ENCODE measurements around the gene RPS6KA5. TPM values are rescaled to one million over a fixed set of nuclear protein-coding genes. Genes with fewer than 3 reads are reported as not detected.

The RPS6KA5 gene
- total and polyA plus RNA-seq, 9 of the 15 experiments (the other 6 are each of a cell fraction or from before 2014, with no cell fraction given) = 0.88 to 7.7 (median 4.7) TPM

DNA sequence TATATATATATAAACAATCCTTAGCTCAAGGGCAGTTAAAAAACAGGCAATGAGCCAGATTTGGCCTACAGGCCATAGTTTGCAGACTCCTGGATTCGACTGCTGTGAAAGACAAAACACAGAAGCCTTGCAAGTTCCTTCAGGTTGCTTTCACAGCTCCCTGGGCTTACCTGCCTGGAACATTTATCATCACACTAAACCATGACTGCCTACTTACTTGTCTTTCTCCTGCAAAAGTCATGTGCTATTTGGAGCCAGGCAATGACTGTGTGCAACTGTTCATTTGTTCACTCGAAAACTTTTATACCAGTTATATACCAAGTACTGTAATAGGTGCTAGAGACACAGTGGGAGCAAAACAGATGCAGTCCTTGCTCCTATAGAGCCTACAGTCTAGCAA is 2.2 kb upstream of the RPS6KA5 start (continued):
- TF ChIP-seq ZNF766 (CRISPR knock-in tag; conservative IDR thresholded peaks at IDR 0.05) (no peak), CTBP1 (IDR thresholded peaks at IDR 0.05; ENCODE audit: borderline replicate concordance) (no peak), TCF3 (CRISPR knock-in tag; IDR thresholded peaks at IDR 0.05) (no peak), RUNX1 (IDR thresholded peaks at IDR 0.05; ENCODE audit: low read depth) (no peak)
- TF ChIP-seq, protein P1, sequence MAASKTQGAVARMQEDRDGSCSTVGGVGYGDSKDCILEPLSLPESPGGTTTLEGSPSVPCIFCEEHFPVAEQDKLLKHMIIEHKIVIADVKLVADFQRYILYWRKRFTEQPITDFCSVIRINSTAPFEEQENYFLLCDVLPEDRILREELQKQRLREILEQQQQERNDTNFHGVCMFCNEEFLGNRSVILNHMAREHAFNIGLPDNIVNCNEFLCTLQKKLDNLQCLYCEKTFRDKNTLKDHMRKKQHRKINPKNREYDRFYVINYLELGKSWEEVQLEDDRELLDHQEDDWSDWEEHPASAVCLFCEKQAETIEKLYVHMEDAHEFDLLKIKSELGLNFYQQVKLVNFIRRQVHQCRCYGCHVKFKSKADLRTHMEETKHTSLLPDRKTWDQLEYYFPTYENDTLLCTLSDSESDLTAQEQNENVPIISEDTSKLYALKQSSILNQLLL (CRISPR knock-in tag; IDR thresholded peaks at IDR 0.05; ENCODE audit: borderline replicate concordance) = no peak
- TF ChIP-seq, protein P2, sequence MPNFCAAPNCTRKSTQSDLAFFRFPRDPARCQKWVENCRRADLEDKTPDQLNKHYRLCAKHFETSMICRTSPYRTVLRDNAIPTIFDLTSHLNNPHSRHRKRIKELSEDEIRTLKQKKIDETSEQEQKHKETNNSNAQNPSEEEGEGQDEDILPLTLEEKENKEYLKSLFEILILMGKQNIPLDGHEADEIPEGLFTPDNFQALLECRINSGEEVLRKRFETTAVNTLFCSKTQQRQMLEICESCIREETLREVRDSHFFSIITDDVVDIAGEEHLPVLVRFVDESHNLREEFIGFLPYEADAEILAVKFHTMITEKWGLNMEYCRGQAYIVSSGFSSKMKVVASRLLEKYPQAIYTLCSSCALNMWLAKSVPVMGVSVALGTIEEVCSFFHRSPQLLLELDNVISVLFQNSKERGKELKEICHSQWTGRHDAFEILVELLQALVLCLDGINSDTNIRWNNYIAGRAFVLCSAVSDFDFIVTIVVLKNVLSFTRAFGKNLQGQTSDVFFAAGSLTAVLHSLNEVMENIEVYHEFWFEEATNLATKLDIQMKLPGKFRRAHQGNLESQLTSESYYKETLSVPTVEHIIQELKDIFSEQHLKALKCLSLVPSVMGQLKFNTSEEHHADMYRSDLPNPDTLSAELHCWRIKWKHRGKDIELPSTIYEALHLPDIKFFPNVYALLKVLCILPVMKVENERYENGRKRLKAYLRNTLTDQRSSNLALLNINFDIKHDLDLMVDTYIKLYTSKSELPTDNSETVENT (CRISPR knock-in tag; IDR thresholded peaks at IDR 0.05) = no peak
- TF ChIP-seq, protein P3, sequence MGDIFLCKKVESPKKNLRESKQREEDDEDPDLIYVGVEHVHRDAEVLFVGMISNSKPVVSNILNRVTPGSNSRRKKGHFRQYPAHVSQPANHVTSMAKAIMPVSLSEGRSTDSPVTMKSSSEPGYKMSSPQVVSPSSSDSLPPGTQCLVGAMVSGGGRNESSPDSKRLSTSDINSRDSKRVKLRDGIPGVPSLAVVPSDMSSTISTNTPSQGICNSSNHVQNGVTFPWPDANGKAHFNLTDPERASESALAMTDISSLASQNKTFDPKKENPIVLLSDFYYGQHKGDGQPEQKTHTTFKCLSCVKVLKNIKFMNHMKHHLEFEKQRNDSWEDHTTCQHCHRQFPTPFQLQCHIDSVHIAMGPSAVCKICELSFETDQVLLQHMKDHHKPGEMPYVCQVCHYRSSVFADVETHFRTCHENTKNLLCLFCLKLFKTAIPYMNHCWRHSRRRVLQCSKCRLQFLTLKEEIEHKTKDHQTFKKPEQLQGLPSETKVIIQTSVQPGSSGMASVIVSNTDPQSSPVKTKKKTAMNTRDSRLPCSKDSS (IDR thresholded peaks at IDR 0.05; ENCODE audit: low read depth, partially characterized antibody) = no peak
